OCI-LY3 (cell line): ENCODE results near the gene SLC2A13.
A peak's percentile ranks its signal among the peaks of the same experiment; 100 is the strongest.

Source experiments
- H2AFZ ChIP-seq: fragments of 200-600, 300-600 bp; shearing (Covaris generic); 2 replicates; pipeline ENCODE4 v1.6.0; 2014; ENCODE audit warnings: antibody characterized with exemption, low read depth, low read length
- H3K27ac ChIP-seq: fragments of 200-600, 300-600 bp; sonication (generic); 2 replicates; pipeline ENCODE4 v1.5.1; 2014; ENCODE audit warnings: mild to moderate bottlenecking, low read length, moderate library complexity, mixed read lengths
- H3K27me3 ChIP-seq: fragments of 200-600, 300-600 bp; sonication (generic); 2 replicates; pipeline ENCODE4 v1.6.1; 2014; ENCODE audit warnings: low read depth, low read length, mixed read lengths
- H3K36me3 ChIP-seq: fragments of 200-600, 300-600 bp; sonication (generic); replicated peaks from 2 replicates; pipeline ENCODE3; 2014; ENCODE audit warnings: low read depth, low read length, mixed read lengths
- H3K4me1 ChIP-seq: fragments of 300-600, 200-600 bp; sonication (generic); 2 replicates; pipeline ENCODE4 v1.6.1; 2014; ENCODE audit warnings: low read length, mixed read lengths
- H3K4me2 ChIP-seq: fragments of 200-600, 300-600 bp; sonication (generic); 2 replicates; pipeline ENCODE4 v1.6.1; 2014; ENCODE audit warnings: low read length, mixed read lengths
- H3K4me3 ChIP-seq: fragments of 300-600, 200-600 bp; sonication (generic); 2 replicates; pipeline ENCODE4 v1.5.1; 2014; ENCODE audit warnings: antibody characterized with exemption, mild to moderate bottlenecking, low read length, moderate library complexity
- H3K79me2 ChIP-seq: fragments of 300-600, 200-600 bp; shearing (Covaris generic); 2 replicates; pipeline ENCODE4 v1.6.1; 2014; ENCODE audit warnings: mild to moderate bottlenecking, low read length, mixed read lengths
- H3K9ac ChIP-seq: fragments of 300-600, 200-600 bp; shearing (Covaris generic); 2 replicates; pipeline ENCODE4 v1.6.0; 2014; ENCODE audit warnings: mild to moderate bottlenecking, low read length, moderate library complexity
- H3K9me3 ChIP-seq: fragments of 200-600, 300-600 bp; shearing (Covaris generic); 2 replicates; pipeline ENCODE4 v1.6.1; 2014; ENCODE audit warnings: low read length, mixed read lengths; ENCODE audit not compliant: insufficient read depth
- H4K20me1 ChIP-seq: fragments of 200-600, 300-600 bp; sonication (generic); 2 replicates; pipeline ENCODE4 v1.6.1; 2016; ENCODE audit warnings: low read length, mixed read lengths; ENCODE audit not compliant: insufficient read depth
- CTCF ChIP-seq: fragments of 200-600, 300-600 bp; sonication (generic); IDR thresholded peaks from 2 replicates; pipeline ENCODE4 v1.5.1; 2014; ENCODE audit warnings: antibody characterized with exemption, low read length, low read depth
- EZH2phosphoT487 ChIP-seq: fragments of 200-600 bp; shearing (Covaris generic); IDR thresholded peaks from 2 replicates; pipeline ENCODE4 v1.6.1; 2018; ENCODE audit warnings: antibody characterized with exemption, mixed run types, low read depth

The SLC2A13 gene

GRCh38 chr12:40000884-40001283 is 105.0 kb downstream of the SLC2A13 start:
- Histone ChIP-seq H4K20me1 (no peaks in the 10 kb centered on the region; the same call in 1 of the 2 replicates), H2AFZ (no peak overlapping the region), H3K36me3 (peaks cover 8% of the 10 kb centered on the region), H3K79me2 (no peaks in the 10 kb centered on the region), H3K4me1 (peaks cover 7% of the 10 kb centered on the region), H3K4me3 (no peak overlapping the region), H3K4me2 (no peak overlapping the region), H3K9ac (no peak overlapping the region), H3K27ac (no peak overlapping the region), H3K9me3 (0 out of 2 replicates have a peak, but pooled peaks cover 7% of the 10 kb centered on the region), H3K27me3 (no peaks in the 10 kb centered on the region)
- TF ChIP-seq CTCF, result no peak
- no peak for TF ChIP-seq EZH2phosphoT487

GRCh38 chr12:39993268-39993667 is 112.6 kb downstream of the SLC2A13 start:
- no peak for TF ChIP-seq CTCF
- no peak for TF ChIP-seq EZH2phosphoT487
- Histone ChIP-seq H3K27ac (no peak overlapping the region), H4K20me1 (no peaks in the 10 kb centered on the region), H3K4me3 (no peak overlapping the region), H3K9me3 (no peaks in the 10 kb centered on the region), H3K9ac (no peak overlapping the region), H3K4me1 (no peaks in the 10 kb centered on the region), H3K36me3 (no peaks in the 10 kb centered on the region), H3K4me2 (no peak overlapping the region), H3K27me3 (no peaks in the 10 kb centered on the region), H3K79me2 (no peaks in the 10 kb centered on the region), H2AFZ (no peak overlapping the region)

- no peaks in the 10 kb centered on the region for H3K36me3 ChIP-seq
- no peaks in the 10 kb centered on the region for H4K20me1 ChIP-seq
- H3K9me3 ChIP-seq, result no peaks in the 10 kb centered on the region
- no peaks in the 10 kb centered on the region for H3K27me3 ChIP-seq
- no peak overlapping the region for H2AFZ ChIP-seq
- no peaks in the 10 kb centered on the region for H3K79me2 ChIP-seq
- no peak overlapping the region for H3K9ac ChIP-seq
- no peak overlapping the region for H3K27ac ChIP-seq
- no peaks in the 10 kb centered on the region for H3K4me1 ChIP-seq
- H3K4me3 ChIP-seq, result no peak overlapping the region
- H3K4me2 ChIP-seq, result no peak overlapping the region
- peak; percentile 90 for TF ChIP-seq CTCF
- no peak for TF ChIP-seq EZH2phosphoT487
Observed at GRCh38 chr12:39990122-39991101, 115.5 kb downstream of the SLC2A13 start.

GRCh38 chr12:39989501-39989900 is 116.4 kb downstream of the SLC2A13 start:
- no peak overlapping the region for H3K4me3 ChIP-seq
- TF ChIP-seq CTCF (no peak), EZH2phosphoT487 (no peak)
- H3K27me3 ChIP-seq, result no peaks in the 10 kb centered on the region
- H3K9me3 ChIP-seq, result no peaks in the 10 kb centered on the region
- no peak overlapping the region for H3K27ac ChIP-seq
- no peaks in the 10 kb centered on the region for H3K79me2 ChIP-seq
- H3K9ac ChIP-seq, result no peak overlapping the region
- H3K36me3 ChIP-seq, result no peaks in the 10 kb centered on the region
- no peak overlapping the region for H2AFZ ChIP-seq
- H4K20me1 ChIP-seq, result no peaks in the 10 kb centered on the region
- H3K4me2 ChIP-seq, result no peak overlapping the region
- no peaks in the 10 kb centered on the region for H3K4me1 ChIP-seq
